ENCODE results near the gene PCCA. TPM values are rescaled to one million over a fixed set of nuclear protein-coding genes. Genes with fewer than 3 reads are reported as not detected.

Gene PCCA
- total and polyA plus RNA-seq, 4 experiments from 2014 or later, result 4.4 to 9.7 (median 7.4) TPM

DNA sequence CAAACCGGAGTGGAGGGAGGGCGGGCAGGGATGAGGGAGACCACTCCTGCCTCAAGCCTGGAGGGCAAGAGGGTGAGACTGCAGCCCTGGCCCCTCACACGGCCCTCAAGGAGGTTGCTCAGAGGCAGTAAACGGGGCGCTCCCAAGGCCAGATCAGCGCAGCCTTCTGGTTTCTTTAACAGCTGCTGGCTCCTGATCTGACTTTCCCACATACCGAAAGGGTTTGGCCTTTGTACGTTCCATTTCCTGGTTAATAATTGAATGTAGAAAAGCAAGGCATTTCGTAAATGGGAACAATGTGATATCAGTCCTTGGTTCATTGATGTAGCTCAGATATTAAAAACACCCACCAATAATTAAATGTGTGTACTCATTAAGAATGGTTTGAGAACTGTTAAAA is 428.2 kb downstream of the PCCA start:
- Histone ChIP-seq H3K36me3 (ENCODE audit: insufficient read depth, low read length) (no peaks in the 10 kb centered on the region), H3K9me3 (ENCODE audit: control insufficient read depth in 1 of 2, low read length in 2 of 2) (no peaks in the 10 kb centered on the region), H3K27me3 (ENCODE audit: insufficient read depth, low read length) (no peaks in the 10 kb centered on the region), H3K4me3 (ENCODE audit: low read length in 2 of 2) (no peak overlapping the region), H3K27ac (ENCODE audit: low read depth, low read length) (no peak overlapping the region), H3K4me1 (ENCODE audit: insufficient read depth, low read length) (peaks cover 30% of the 10 kb centered on the region)
- H3K9me3 Mint-ChIP-seq, result no peaks in the 10 kb centered on the region
- peak overlapping the region in 5 of 7 donors; percentile 9 to 82 (median 48) for H3K27ac Mint-ChIP-seq
- no peak for DNase-seq
- peaks cover 15 to 32% (median 21%) of the 10 kb centered on the region in 4 donors for H3K4me1 Mint-ChIP-seq
- H3K36me3 Mint-ChIP-seq, result no peaks in the 10 kb centered on the region
- H3K4me3 Mint-ChIP-seq, result peak overlapping the region; percentile 4 to 83 (median 71)
- intact Hi-C loops (cut with micrococcal nuclease), result loop anchor here (10.0 kb wide), 1 partner anchor 1252 kb away; no protein-coding TSS in a partner anchor
- H3K27me3 Mint-ChIP-seq, result no peaks in the 10 kb centered on the region
- ChIA-PET POLR2A (ENCODE audit: partially characterized antibody) (interaction anchor here (2.5 kb wide), 1 partner anchor 861 kb away, joined by 10 read pairs; no protein-coding TSS in a partner anchor), CTCF (ENCODE audit: partially characterized antibody) (interaction anchor here (0.5 to 9.9 kb wide), 9 partner anchors 9 to 862 kb away, joined by 3 to 158 read pairs (median 4); partner anchors contain the start of gene GGACT)

DNA sequence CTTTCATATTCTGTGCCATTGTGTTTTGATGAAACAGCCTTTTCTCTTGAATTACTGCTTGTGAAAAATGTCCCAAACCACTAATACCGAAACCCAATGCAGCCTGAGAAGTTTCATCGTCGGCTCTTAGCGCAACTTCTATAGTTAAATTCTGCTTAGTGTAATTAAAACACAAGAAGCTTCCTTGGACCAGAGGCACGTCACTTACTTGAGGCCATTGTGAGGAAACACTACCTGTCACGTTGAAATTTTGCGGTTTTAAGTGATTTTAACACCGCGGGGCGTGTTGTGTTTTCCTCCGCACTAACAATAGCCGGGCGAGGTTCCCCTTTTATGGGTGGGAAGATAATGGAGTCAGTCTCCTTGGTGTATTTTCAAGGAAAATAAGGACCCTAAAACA is 428.8 kb downstream of the PCCA start:
- no peak overlapping the region for H3K4me3 ChIP-seq (ENCODE audit: low read length in 2 of 2)
- H3K4me1 ChIP-seq (ENCODE audit: insufficient read depth, low read length), result peaks cover 35% of the 10 kb centered on the region
- no peaks in the 10 kb centered on the region for H3K36me3 ChIP-seq (ENCODE audit: insufficient read depth, low read length)
- no peak overlapping the region for H3K27ac ChIP-seq (ENCODE audit: low read depth, low read length)
- no peaks in the 10 kb centered on the region for H3K9me3 ChIP-seq (ENCODE audit: control insufficient read depth in 1 of 2, low read length in 2 of 2)
- ChIA-PET CTCF (ENCODE audit: partially characterized antibody) (interaction anchor here (1.3 to 9.9 kb wide), 6 partner anchors 13 to 862 kb away, joined by 3 to 158 read pairs (median 6); partner anchors contain the start of gene GGACT), POLR2A (ENCODE audit: partially characterized antibody) (interaction anchor here (2.5 kb wide), 1 partner anchor 862 kb away, joined by 10 read pairs; no protein-coding TSS in a partner anchor)
- H3K36me3 Mint-ChIP-seq, result no peaks in the 10 kb centered on the region
- peak overlapping the region; percentile 47 to 83 (median 71) for H3K4me3 Mint-ChIP-seq
- peaks cover 15 to 38% (median 24%) of the 10 kb centered on the region in 4 donors for H3K4me1 Mint-ChIP-seq
- peak in 4 of 5 donors; percentile 18 to 32 (median 22) for DNase-seq
- intact Hi-C loops (cut with micrococcal nuclease), result loop anchor here (10.0 kb wide), 1 partner anchor 1253 kb away; no protein-coding TSS in a partner anchor
- H3K27me3 ChIP-seq (ENCODE audit: insufficient read depth, low read length), result no peaks in the 10 kb centered on the region
- H3K27ac Mint-ChIP-seq, result peak overlapping the region in 6 of 7 donors; percentile 9 to 82 (median 49)
- no peaks in the 10 kb centered on the region for H3K27me3 Mint-ChIP-seq
- no peaks in the 10 kb centered on the region for H3K9me3 Mint-ChIP-seq

DNA sequence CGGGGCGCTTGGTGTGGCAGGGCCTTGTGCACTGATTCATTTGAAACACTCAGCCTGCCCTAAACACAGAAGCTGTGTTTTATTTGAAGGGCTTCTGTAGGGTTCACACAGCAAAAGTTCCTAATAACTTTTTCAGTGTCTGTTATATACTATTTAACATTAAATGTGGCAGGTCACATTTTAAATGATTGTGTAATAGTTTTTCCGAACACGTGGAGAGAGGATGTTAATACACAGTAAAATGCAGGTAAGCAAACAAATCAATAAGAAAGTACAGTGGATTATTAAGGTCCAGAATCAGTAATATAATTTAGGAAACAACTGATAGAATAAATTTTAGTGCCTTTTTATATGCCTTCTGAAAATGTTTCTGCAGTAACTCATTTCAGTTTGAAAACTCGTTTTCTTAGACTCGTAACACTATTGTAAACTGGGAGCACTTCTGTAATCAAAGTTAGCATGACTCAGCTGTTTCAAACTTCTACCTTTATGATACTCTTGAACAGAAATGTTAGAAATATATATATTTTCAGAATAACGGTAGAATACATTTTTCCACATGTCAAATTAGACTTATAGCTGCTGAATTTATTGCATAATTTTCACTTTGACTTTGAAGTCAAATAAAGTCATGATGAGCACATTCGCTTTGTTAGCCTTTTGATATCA is 429.6 kb downstream of the PCCA start:
- Histone ChIP-seq H3K4me1 (ENCODE audit: insufficient read depth, low read length) (peaks cover 35% of the 10 kb centered on the region), H3K27me3 (ENCODE audit: insufficient read depth, low read length) (no peaks in the 10 kb centered on the region), H3K4me3 (ENCODE audit: low read length in 2 of 2) (no peak overlapping the region), H3K27ac (ENCODE audit: low read depth, low read length) (no peak overlapping the region), H3K36me3 (ENCODE audit: insufficient read depth, low read length) (no peaks in the 10 kb centered on the region), H3K9me3 (ENCODE audit: control insufficient read depth in 1 of 2, low read length in 2 of 2) (no peaks in the 10 kb centered on the region)
- no peaks in the 10 kb centered on the region for H3K27me3 Mint-ChIP-seq
- H3K4me3 Mint-ChIP-seq, result peak overlapping the region in 7 of 8 donors; percentile 52 to 83 (median 64)
- no peaks in the 10 kb centered on the region for H3K36me3 Mint-ChIP-seq
- peaks cover 15 to 41% (median 25%) of the 10 kb centered on the region in 4 donors for H3K4me1 Mint-ChIP-seq
- intact Hi-C loops (cut with micrococcal nuclease), result loop anchor here (10.0 kb wide), 1 partner anchor 1254 kb away; no protein-coding TSS in a partner anchor
- H3K9me3 Mint-ChIP-seq, result no peaks in the 10 kb centered on the region
- no peak for DNase-seq
- peak overlapping the region in 2 of 7 donors; percentile 56 to 82 for H3K27ac Mint-ChIP-seq
- CTCF ChIA-PET (ENCODE audit: partially characterized antibody), result interaction anchor here (6.4 to 9.9 kb wide), 2 partner anchors 605 to 863 kb away, joined by 78 to 158 read pairs; no protein-coding TSS in a partner anchor
- POLR2A ChIA-PET (ENCODE audit: partially characterized antibody), result interaction anchor here (2.5 kb wide), 1 partner anchor 862 kb away, joined by 10 read pairs; no protein-coding TSS in a partner anchor

DNA sequence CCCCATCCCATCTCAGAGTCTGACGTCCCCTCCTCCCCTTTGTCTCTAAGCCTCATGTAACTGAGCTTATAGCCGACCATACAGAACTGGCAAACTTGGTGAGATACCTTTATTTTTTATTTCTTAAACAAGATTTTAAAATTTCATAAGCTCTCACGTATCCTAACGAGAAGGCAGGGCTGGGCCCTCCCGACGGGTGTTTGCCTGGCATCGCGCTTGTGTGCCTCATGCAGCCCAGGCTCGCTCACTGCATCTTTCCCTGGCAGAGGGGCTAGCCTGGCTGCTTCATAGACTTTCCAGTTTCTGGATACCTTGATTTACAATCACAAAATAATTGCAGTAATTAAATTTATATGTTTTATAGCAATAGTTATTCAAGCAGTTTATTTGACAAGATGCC is 430.7 kb downstream of the PCCA start:
- H3K27ac Mint-ChIP-seq, result no peak overlapping the region
- ChIA-PET POLR2A (ENCODE audit: partially characterized antibody) (no interaction called here), CTCF (ENCODE audit: partially characterized antibody) (interaction anchor here (0.6 to 9.9 kb wide), 2 partner anchors 603 to 864 kb away, joined by 4 to 158 read pairs; no protein-coding TSS in a partner anchor)
- H3K36me3 ChIP-seq (ENCODE audit: insufficient read depth, low read length), result no peaks in the 10 kb centered on the region
- H3K27ac ChIP-seq (ENCODE audit: low read depth, low read length), result no peak overlapping the region
- no peaks in the 10 kb centered on the region for H3K36me3 Mint-ChIP-seq
- no peaks in the 10 kb centered on the region for H3K9me3 Mint-ChIP-seq
- no peaks in the 10 kb centered on the region for H3K27me3 ChIP-seq (ENCODE audit: insufficient read depth, low read length)
- intact Hi-C loops (cut with micrococcal nuclease), result loop anchor here (10.0 kb wide), 1 partner anchor 1255 kb away; no protein-coding TSS in a partner anchor
- H3K4me3 ChIP-seq (ENCODE audit: low read length in 2 of 2), result no peak overlapping the region
- no peaks in the 10 kb centered on the region for H3K27me3 Mint-ChIP-seq
- H3K9me3 ChIP-seq (ENCODE audit: control insufficient read depth in 1 of 2, low read length in 2 of 2), result no peaks in the 10 kb centered on the region
- DNase-seq, result no peak
- no peak overlapping the region for H3K4me3 Mint-ChIP-seq
- H3K4me1 ChIP-seq (ENCODE audit: insufficient read depth, low read length), result peaks cover 35% of the 10 kb centered on the region
- H3K4me1 Mint-ChIP-seq, result peaks cover 15 to 38% (median 24%) of the 10 kb centered on the region in 4 donors

DNA sequence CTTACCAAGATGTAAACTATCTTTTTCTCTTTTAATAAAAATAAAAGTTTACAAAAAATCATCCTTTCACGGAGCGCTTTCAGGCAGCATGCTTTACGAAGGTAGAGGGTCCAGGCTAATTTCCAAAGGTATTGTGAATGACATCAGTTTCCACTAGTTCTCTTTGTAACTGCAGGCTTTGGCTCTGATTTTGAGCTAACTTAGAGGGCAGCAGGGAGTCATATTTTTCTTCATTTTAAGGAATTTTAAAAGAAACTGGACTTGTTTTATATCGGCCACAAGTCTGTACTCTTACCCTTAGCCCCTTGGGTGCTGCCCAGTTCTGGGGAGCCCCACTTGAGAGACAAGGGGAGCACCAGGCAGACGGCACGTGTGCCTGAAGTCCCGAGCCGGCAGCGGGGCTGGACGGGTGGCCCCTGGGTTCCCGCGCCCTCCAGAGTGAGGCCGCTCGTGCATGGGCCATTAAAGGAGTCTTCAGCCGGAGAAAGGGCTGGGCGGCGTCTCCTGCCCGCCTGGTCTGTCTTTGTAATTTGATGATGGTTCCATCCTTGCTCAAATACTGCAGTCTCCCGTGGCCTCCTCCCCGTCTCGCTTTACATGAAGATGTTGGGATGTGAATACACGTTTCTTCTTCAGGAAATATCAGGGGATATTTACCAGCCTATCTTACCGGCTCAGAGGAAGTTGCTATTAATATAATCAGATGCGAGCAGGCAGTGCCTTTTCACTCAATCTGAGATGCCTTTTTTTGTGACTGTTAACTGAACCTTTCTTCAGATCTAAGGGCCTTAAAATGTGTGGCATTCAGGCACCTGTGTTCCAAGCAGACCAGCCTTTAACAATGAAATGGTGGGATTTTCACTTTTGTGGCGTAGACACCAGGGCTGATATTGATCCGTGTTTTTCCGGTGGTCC is 432.3 kb downstream of the PCCA start:
- intact Hi-C loops (cut with micrococcal nuclease), result no loop called here
- Mint-ChIP-seq H3K4me3 (peak overlapping the region; percentile 63 to 85 (median 72)), H3K27me3 (no peaks in the 10 kb centered on the region), H3K9me3 (no peaks in the 10 kb centered on the region), H3K36me3 (peaks cover 2 to 4% of the 10 kb centered on the region in 2 donors), H3K4me1 (peaks cover 17 to 34% (median 20%) of the 10 kb centered on the region in 4 donors), H3K27ac (peak overlapping the region in 5 of 7 donors; percentile 13 to 82 (median 65))
- ChIA-PET CTCF (ENCODE audit: partially characterized antibody) (interaction anchor here (1.1 kb wide), 1 partner anchor 605 kb away, joined by 3 read pairs; no protein-coding TSS in a partner anchor), POLR2A (ENCODE audit: partially characterized antibody) (no interaction called here)
- Histone ChIP-seq H3K36me3 (ENCODE audit: insufficient read depth, low read length) (no peaks in the 10 kb centered on the region), H3K4me1 (ENCODE audit: insufficient read depth, low read length) (peaks cover 35% of the 10 kb centered on the region), H3K27ac (ENCODE audit: low read depth, low read length) (no peak overlapping the region), H3K27me3 (ENCODE audit: insufficient read depth, low read length) (no peaks in the 10 kb centered on the region), H3K4me3 (ENCODE audit: low read length in 2 of 2) (peak overlapping the region in 1 of 2 donors; percentile 3), H3K9me3 (ENCODE audit: control insufficient read depth in 1 of 2, low read length in 2 of 2) (no peaks in the 10 kb centered on the region)
- DNase-seq, result no peak

DNA sequence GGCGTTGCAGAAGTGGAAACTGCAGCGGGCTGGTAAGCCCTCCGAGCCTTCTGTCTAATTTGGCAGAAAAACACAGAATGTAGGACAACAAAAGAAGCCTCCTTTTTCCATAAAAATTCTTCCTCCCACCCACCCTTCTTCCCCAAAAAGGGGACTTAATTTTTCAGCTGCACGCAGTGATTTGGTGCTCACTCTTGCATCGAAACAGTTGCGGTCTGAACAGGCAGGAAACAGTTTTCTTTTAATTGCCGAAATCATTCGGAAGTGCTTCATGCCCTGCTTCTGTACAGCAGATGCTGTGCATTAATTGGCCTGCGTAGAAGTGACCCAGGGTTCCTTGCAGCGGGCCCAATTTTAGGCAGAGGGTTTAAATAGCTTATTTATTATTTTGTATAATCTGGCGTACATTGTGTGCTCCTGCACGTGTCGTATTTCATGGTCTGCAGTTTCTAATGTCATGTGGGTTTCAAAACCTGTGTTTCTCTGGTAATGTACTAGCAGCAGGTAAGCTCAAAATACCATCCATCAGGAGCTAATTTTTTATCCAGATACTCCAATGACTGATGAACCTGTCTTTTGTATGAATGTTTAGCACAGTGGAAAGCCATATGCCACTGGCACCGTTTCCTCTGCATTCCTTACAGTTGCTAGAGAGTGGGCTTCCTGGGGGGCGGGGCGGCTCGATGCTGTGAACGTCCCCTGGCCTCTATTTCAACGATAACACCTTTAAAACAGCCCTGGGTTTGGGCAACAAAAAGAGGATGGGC is 433.1 kb downstream of the PCCA start:
- POLR2A ChIA-PET (ENCODE audit: partially characterized antibody), result no interaction called here

More for the DNA sequence above, 433.1 kb downstream of the PCCA start:
- Mint-ChIP-seq H3K36me3 (peaks cover 2 to 4% of the 10 kb centered on the region in 2 donors), H3K27ac (peak overlapping the region in 2 of 7 donors; percentile 13 to 30), H3K27me3 (no peaks in the 10 kb centered on the region), H3K9me3 (no peaks in the 10 kb centered on the region), H3K4me1 (peaks cover 14 to 34% (median 20%) of the 10 kb centered on the region in 4 donors), H3K4me3 (peak overlapping the region; percentile 63 to 85 (median 72))
- H3K27me3 ChIP-seq (ENCODE audit: insufficient read depth, low read length), result no peaks in the 10 kb centered on the region
- no peaks in the 10 kb centered on the region for H3K36me3 ChIP-seq (ENCODE audit: insufficient read depth, low read length)
- intact Hi-C loops (cut with micrococcal nuclease), result no loop called here
- no peak overlapping the region for H3K27ac ChIP-seq (ENCODE audit: low read depth, low read length)
- peak in 3 of 5 donors; percentile 13 to 18 (median 17) for DNase-seq
- no peaks in the 10 kb centered on the region for H3K9me3 ChIP-seq (ENCODE audit: control insufficient read depth in 1 of 2, low read length in 2 of 2)
- H3K4me1 ChIP-seq (ENCODE audit: insufficient read depth, low read length), result peaks cover 31% of the 10 kb centered on the region
- peak overlapping the region in 1 of 2 donors; percentile 3 for H3K4me3 ChIP-seq (ENCODE audit: low read length in 2 of 2)
- CTCF ChIA-PET (ENCODE audit: partially characterized antibody), result interaction anchor here (1.1 kb wide), 1 partner anchor 606 kb away, joined by 3 read pairs; no protein-coding TSS in a partner anchor
